Stomach (tissue), 9 donors: ENCODE measurements around the gene OSTM1. TPM values are rescaled to one million over a fixed set of nuclear protein-coding genes. Genes with fewer than 3 reads are reported as not detected.
"Not testable (repeated sequence)": the region's sequence is repeated elsewhere in the genome, so short reads cannot be mapped to it uniquely, and the experiment has no call there.

Experiments
- DNase-seq, 2 donors: peaks; one replicate each; pipeline versions ENCODE4 v3.0.0 to v3.0.0-alpha.2; 2013 to 2019
- H3K27ac ChIP-seq, 5 donors: fragments of 200-600 bp in 4 of 5; sonication (generic) in 4 of 5; one replicate each; pipeline ENCODE4 v1.5.1; 2013 to 2019; ENCODE audit warnings: mild to moderate bottlenecking in 1 of 5, moderate library complexity in 1 of 5
- H3K27me3 ChIP-seq, 3 donors: fragments of 200-600 bp; sonication (generic); one replicate each; pipeline ENCODE4 v1.5.1; 2017 to 2019; ENCODE audit warnings: mixed run types in 1 of 3
- H3K36me3 ChIP-seq, 4 donors: fragments of 200-600 bp; sonication (generic); 1 replicate in 3 of 4; 2 replicates in 1 of 4; pipeline ENCODE4 v1.5.1; 2016 to 2019
- H3K4me1 ChIP-seq, 4 donors: fragments of 200-600 bp; sonication (generic); one replicate each; pipeline ENCODE4 v1.5.1; 2016 to 2019
- H3K4me3 ChIP-seq, 4 donors: fragments of 200-600 bp; sonication (generic) in 3 of 4; one replicate each; pipeline ENCODE4 v1.5.1; 2016 to 2019; ENCODE audit warnings: mild to moderate bottlenecking in 1 of 4
- H3K9me3 ChIP-seq, 4 donors: fragments of 200-600 bp; sonication (generic); one replicate each; pipeline ENCODE4 v1.5.1; 2016 to 2019
- EP300 ChIP-seq: sonication (generic); formaldehyde crosslinking; IDR thresholded peaks from one replicate; pipeline ENCODE4 v1.6.1; 2017; ENCODE audit warnings: antibody characterized with exemption
- POLR2A ChIP-seq, 4 donors: fragments of 450-650 bp; IDR thresholded peaks; one replicate each; pipeline ENCODE4 v1.6.1; 2016; ENCODE audit warnings: antibody characterized with exemption in 4 of 4, control low read depth in 2 of 4, mild to moderate bottlenecking in 1 of 4, moderate library complexity in 1 of 4
- POLR2AphosphoS5 ChIP-seq, 3 donors: sonication (generic); formaldehyde crosslinking; IDR thresholded peaks; one replicate each; pipeline ENCODE4 v1.6.1; 2016; ENCODE audit warnings: antibody characterized with exemption in 3 of 3
- WGBS, 5 donors: extraction: QIAGEN DNeasy Blood & Tissue Kit in 3 of 5; methylation state at CpG; one replicate each; pipeline versions ENCODE4 v1.1.5 to v1.1.7; 2013 to 2018; 5-methylcytosine and 5-hydroxymethylcytosine counted together
- intact Hi-C: fragments of 100-400 bp; cut with DNase I; formaldehyde crosslinking; loops from one replicate; pipeline ENCODE4 v1.15.1; 2023; ENCODE audit warnings: low total_unique reads
- polyA plus RNA-seq, 3 donors: library from polyadenylated mRNA; stranded (reverse); fragments of 200-250 nt; gene quantifications; one replicate each; pipeline ENCODE4 v1.2.3, GENCODE V29; 2013
- total RNA-seq, 5 donors: library from RNA; depleted of rRNA; stranded (reverse); fragments of >200 nt; gene quantifications; one replicate each; pipeline versions ENCODE4 v1.1.0 to v1.2.3, GENCODE V29; 2014 to 2016
- TF ChIP-seq, protein P1 (sequence below), 7 experiments: fragments of 450-650 bp in 4 of 7; fragments of 200-600 bp in 3 of 7; sonication (generic) in 3 of 7; IDR thresholded peaks; one replicate each; pipeline ENCODE4 v1.5.1; 2016 to 2019; ENCODE audit warnings: antibody characterized with exemption in 7 of 7, control low read depth in 2 of 7, mild to moderate bottlenecking in 1 of 7
- donor health status: healthy with polysubstance abuse.
- donor health status: Bipolar disorder and iron deficiency.
- donor health status: healthy.

OSTM1 gene
- total and polyA plus RNA-seq, 8 donors = 6.0 to 420 (median 19.6) TPM

DNA sequence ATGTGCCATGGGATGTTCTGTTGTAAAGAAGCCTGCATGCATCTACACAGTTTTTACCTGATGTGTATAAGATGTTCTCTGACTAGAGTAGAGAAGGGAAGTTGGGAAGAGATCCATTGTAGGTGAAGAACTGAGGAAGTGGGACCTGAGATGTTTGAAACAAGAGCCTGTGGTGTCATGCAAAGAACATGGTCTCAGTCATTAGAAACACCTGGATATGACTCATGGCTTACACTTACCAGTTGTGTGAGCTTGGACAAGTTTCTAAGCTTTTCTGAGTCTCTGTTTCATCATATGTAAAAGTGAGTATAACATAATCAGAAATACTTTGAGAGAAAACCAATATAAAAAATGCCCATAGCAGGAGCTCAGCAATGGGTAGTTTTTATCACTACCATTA, 64.6 kb downstream of the OSTM1 start:
- Histone ChIP-seq H3K4me3 (no peak overlapping the region), H3K36me3 (no peaks in the 10 kb centered on the region), H3K4me1 (no peaks in the 10 kb centered on the region), H3K27ac (no peak overlapping the region), H3K27me3 (no peaks in the 10 kb centered on the region), H3K9me3 (peaks cover 6 to 22% (median 15%) of the 10 kb centered on the region in 4 donors)
- intact Hi-C loops = no loop called here
- no peak for DNase-seq
- no peak for TF ChIP-seq POLR2AphosphoS5 (IDR thresholded peaks at IDR 0.05)
- TF ChIP-seq POLR2A (IDR thresholded peaks at IDR 0.05) = no peak
- TF ChIP-seq, protein P1, sequence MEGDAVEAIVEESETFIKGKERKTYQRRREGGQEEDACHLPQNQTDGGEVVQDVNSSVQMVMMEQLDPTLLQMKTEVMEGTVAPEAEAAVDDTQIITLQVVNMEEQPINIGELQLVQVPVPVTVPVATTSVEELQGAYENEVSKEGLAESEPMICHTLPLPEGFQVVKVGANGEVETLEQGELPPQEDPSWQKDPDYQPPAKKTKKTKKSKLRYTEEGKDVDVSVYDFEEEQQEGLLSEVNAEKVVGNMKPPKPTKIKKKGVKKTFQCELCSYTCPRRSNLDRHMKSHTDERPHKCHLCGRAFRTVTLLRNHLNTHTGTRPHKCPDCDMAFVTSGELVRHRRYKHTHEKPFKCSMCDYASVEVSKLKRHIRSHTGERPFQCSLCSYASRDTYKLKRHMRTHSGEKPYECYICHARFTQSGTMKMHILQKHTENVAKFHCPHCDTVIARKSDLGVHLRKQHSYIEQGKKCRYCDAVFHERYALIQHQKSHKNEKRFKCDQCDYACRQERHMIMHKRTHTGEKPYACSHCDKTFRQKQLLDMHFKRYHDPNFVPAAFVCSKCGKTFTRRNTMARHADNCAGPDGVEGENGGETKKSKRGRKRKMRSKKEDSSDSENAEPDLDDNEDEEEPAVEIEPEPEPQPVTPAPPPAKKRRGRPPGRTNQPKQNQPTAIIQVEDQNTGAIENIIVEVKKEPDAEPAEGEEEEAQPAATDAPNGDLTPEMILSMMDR (IDR thresholded peaks at IDR 0.05) = no peak
- no peak for TF ChIP-seq EP300

DNA sequence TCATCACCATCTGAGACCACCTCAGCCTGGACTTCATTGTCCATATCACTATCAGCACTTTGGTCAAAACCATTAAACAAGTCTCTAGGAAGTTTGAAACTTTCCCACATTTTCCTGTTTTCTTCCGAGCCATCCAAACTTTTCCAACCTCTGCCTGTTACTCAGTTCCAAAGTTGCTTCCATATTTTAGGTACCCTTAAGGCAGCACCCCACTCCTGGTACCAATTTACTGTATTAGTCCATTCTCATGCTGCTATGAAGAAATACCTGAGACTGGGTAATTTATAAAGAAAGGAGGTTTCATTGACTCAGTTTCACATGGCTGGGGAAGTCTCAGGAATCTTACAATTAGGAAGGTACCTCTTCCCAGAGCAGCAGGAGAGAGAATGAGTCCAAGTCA, 65.3 kb downstream of the OSTM1 start:
- 92 to 97% (median 96%) methylated on average over 1 of the region's 1 CpG for WGBS, 5 donors
- DNase-seq, H3K27me3 ChIP-seq: not testable (repeated sequence)

GRCh38 chr6:108008363-108008762, 66.2 kb downstream of the OSTM1 start:
- H3K27ac ChIP-seq = no peak overlapping the region
- TF ChIP-seq POLR2AphosphoS5 (IDR thresholded peaks at IDR 0.05) = no peak
- TF ChIP-seq, protein P1 (IDR thresholded peaks at IDR 0.05) = no peak
- no peak for TF ChIP-seq POLR2A (IDR thresholded peaks at IDR 0.05)
- no peak for TF ChIP-seq EP300
- H3K9me3 ChIP-seq = peaks cover 6 to 22% (median 15%) of the 10 kb centered on the region in 4 donors
- no peak overlapping the region for H3K4me3 ChIP-seq
- DNase-seq = no peak
- no peaks in the 10 kb centered on the region for H3K27me3 ChIP-seq
- intact Hi-C loops = no loop called here
- H3K36me3 ChIP-seq = no peaks in the 10 kb centered on the region
- H3K4me1 ChIP-seq = peaks cover 0 to under 1% (median 0%) of the 10 kb centered on the region in 4 donors
- WGBS, 5 donors = 18 to 90% (median 80%) methylated on average over 1 of the region's 1 CpG

More for the DNA sequence above, 65.3 kb downstream of the OSTM1 start:
- intact Hi-C loops, H3K36me3 ChIP-seq, H3K4me1 ChIP-seq, H3K27ac ChIP-seq, H3K4me3 ChIP-seq: not testable (repeated sequence)
- H3K9me3 ChIP-seq = peaks cover 6 to 22% (median 15%) of the 10 kb centered on the region in 4 donors

- Histone ChIP-seq H3K4me1 (peaks cover 0 to 9% (median 0%) of the 10 kb centered on the region in 4 donors), H3K36me3 (no peaks in the 10 kb centered on the region), H3K27me3 (no peaks in the 10 kb centered on the region), H3K4me3 (no peak overlapping the region), H3K27ac (no peak overlapping the region), H3K9me3 (peaks cover 6 to 22% (median 15%) of the 10 kb centered on the region in 4 donors)
- WGBS, 5 donors = 77 to 81% (median 78%) methylated on average over 3 of the region's 3 CpGs
- no peak for DNase-seq
- intact Hi-C loops = no loop called here
- TF ChIP-seq EP300 (no peak), POLR2A (IDR thresholded peaks at IDR 0.05) (no peak)
Observed at GRCh38 chr6:108005961-108006360, 68.6 kb downstream of the OSTM1 start.

- peaks cover 0 to 9% (median 0%) of the 10 kb centered on the region in 4 donors for H3K4me1 ChIP-seq
- WGBS, 5 donors = 94 to 99% (median 97%) methylated on average over 15 of the region's 15 CpGs
Observed at GRCh38 chr6:108004861-108005260, 69.7 kb downstream of the OSTM1 start.

More at GRCh38 chr6:108004861-108005260, 69.7 kb downstream of the OSTM1 start:
- no peak for TF ChIP-seq EP300
- TF ChIP-seq POLR2A (IDR thresholded peaks at IDR 0.05) = no peak
- TF ChIP-seq, protein P1 (IDR thresholded peaks at IDR 0.05) = no peak
- TF ChIP-seq POLR2AphosphoS5 (IDR thresholded peaks at IDR 0.05) = no peak
- intact Hi-C loops = no loop called here
- H3K4me3 ChIP-seq = no peak overlapping the region
- H3K36me3 ChIP-seq = no peaks in the 10 kb centered on the region
- peaks cover 6 to 18% (median 15%) of the 10 kb centered on the region in 4 donors for H3K9me3 ChIP-seq
- H3K27me3 ChIP-seq = no peaks in the 10 kb centered on the region
- DNase-seq = no peak
- no peak overlapping the region for H3K27ac ChIP-seq
